Fibroblast of the conjunctiva (primary cell): Measurements from ENCODE around the gene ADGRG1.

Source experiments
- DNase-seq: peaks from one replicate; pipeline ENCODE4 v3.0.0-alpha.2; 2010; ENCODE audit warnings: low read depth

The ADGRG1 gene

GRCh38 chr16:57620335-57621231 lies 7.8 kb upstream of the ADGRG1 start:
- no peak for DNase-seq

- no peak for DNase-seq
Measured at GRCh38 chr16:57621521-57622271, 6.7 kb upstream of the ADGRG1 start.

GRCh38 chr16:57622361-57623250 lies 5.8 kb upstream of the ADGRG1 start:
- DNase-seq = no peak

- DNase-seq = no peak
Measured at GRCh38 chr16:57623251-57624043, 5.0 kb upstream of the ADGRG1 start.

GRCh38 chr16:57624044-57624688 lies 4.3 kb upstream of the ADGRG1 start:
- DNase-seq = no peak

GRCh38 chr16:57624806-57625500 lies 3.5 kb upstream of the ADGRG1 start:
- DNase-seq = no peak

GRCh38 chr16:57626420-57627170 lies 1.8 kb upstream of the ADGRG1 start:
- DNase-seq = no peak

- DNase-seq = no peak
Measured at GRCh38 chr16:57627184-57627871, 1.1 kb upstream of the ADGRG1 start.

- no peak for DNase-seq
Measured at GRCh38 chr16:57628783-57629293, 408 bp downstream of the ADGRG1 start.

- DNase-seq = no peak
Measured at GRCh38 chr16:57629516-57630406, 1.3 kb downstream of the ADGRG1 start.

- no peak for DNase-seq
Measured at GRCh38 chr16:57630407-57630797, 2.0 kb downstream of the ADGRG1 start.

- DNase-seq = no peak
Measured at GRCh38 chr16:57630931-57631845, 2.8 kb downstream of the ADGRG1 start.

GRCh38 chr16:57632568-57632967 lies 4.1 kb downstream of the ADGRG1 start:
- DNase-seq = no peak

GRCh38 chr16:57633383-57634064 lies 5.1 kb downstream of the ADGRG1 start:
- DNase-seq = no peak

- DNase-seq = no peak
Measured at GRCh38 chr16:57634171-57634570, 5.7 kb downstream of the ADGRG1 start.
